HG02678 (cell line): Measurements from ENCODE around the gene YPEL5.

Source experiments
- ATAC-seq: cut with Tn5 transposase; IDR thresholded peaks from one replicate; pipeline ENCODE4 v1.9.1; 2021; ENCODE audit warnings: mild to moderate bottlenecking, moderate library complexity; ENCODE audit not compliant: unreplicated experiment

The YPEL5 gene

GRCh38 chr2:30201990-30202389 is 55.2 kb downstream of the YPEL5 start:
- no peak for ATAC-seq

- no peak for ATAC-seq
Measured at GRCh38 chr2:30203156-30203555, 56.3 kb downstream of the YPEL5 start.

DNA sequence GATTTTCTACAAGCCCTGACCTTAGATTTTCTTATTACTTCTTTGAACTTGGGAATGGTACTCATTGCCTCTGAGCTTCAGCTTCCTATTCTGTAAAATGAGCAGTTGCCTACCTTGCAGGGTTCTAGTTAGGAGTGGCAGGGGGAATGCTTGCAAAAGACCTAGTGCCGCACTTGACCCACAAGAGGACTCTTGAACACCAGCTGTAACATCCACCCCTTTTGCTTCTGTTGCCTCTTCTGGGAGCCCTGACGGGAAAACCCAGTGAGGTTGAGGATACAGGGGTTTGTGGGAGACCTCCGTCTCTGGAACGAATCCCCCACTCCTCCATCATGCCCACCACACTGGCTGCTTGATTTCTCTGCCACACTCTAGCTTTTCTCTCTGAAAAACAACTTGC is 57.5 kb downstream of the YPEL5 start:
- ATAC-seq = no peak

DNA sequence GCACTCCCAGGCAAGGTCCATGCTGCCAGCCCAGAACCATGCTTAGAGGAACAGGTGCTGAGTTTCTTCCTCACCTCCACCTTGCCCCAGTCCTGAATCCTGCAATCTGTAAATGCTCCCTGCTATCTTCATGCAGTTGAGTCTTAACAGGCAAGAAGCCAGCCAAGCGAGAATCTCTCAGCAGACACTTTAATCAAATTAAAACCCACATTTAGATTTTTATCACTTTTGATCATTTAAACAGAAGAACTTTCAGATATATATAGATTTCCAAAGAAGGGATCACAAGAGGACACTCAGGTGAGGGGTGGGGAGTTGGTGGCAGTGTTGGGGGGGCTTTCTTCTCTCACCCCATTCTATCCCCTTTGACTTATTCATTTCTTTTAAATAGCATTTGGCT is 58.6 kb downstream of the YPEL5 start:
- no peak for ATAC-seq

DNA sequence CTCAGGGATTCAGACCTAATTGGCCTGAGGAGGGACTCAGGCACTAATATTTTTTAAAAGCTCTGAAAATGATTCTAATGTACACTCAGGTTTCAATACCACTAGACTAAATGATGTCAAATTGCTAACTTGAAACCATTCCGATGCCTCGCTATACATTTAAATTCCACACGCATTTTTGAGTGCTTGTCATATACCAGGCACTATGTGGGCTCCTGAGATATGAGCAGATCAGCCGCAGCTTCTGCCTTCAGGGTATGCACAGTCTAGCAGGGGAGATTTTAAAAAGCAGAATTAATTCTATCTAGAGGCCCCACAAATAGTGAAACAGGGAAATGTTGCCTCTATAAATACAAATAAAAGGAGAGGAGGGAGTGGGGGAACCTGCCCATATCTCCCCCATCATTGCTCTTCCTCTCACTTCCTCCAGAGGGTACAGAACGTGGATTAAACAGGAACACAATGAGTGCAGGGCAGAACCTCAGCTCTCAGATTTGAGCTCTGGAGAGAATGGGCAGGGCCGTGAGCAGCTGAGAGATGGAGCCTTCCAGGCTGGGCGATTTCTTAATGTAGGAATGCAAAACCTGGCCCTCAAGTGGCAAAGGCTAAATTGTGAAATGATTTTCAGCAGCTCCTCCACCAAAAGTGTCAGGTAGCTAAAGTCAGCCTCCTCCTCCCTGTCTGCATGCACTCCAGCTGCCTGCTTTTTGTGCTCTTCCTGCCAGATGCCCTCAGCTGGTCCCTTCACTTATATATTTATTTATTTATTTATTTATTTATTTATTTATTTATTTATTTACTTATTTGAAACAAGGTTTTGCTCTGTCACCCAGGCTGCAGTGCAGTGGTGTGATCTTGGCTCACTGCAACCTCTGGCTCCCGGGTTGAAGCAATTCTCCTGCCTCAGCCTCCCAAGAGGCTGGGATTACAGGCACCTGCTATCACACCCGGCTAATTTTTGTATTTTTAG is 59.9 kb downstream of the YPEL5 start:
- ATAC-seq = no peak

DNA sequence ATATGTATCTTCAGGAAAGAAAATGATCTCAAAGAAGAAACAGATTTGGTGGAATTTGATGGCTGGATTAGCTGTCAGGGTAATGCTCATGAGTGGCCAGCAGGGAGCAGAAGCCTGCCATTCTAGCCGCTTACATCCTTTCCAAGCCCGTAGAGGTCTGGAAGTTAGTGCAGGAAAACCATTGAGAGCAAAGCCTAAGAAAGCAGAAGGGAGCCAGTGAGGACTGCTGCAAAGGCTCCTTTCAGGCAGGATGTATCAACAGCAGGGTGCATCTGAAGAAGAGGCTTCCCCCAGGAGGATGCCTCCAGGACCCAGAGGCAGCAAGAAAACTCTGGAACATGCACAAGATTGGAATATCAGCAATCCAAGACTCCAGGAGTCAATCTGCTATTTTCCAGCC is 61.6 kb downstream of the YPEL5 start:
- no peak for ATAC-seq

GRCh38 chr2:30209227-30209626 is 62.4 kb downstream of the YPEL5 start:
- no peak for ATAC-seq
